ENCODE results near the gene SACM1L. TPM values are rescaled to one million over a fixed set of nuclear protein-coding genes. Genes with fewer than 3 reads are reported as not detected.

Gene SACM1L
- total and polyA plus RNA-seq, 2 of the 4 experiments (the other 2 are of a cell fraction) = 19.0 to 40.9 TPM

DNA sequence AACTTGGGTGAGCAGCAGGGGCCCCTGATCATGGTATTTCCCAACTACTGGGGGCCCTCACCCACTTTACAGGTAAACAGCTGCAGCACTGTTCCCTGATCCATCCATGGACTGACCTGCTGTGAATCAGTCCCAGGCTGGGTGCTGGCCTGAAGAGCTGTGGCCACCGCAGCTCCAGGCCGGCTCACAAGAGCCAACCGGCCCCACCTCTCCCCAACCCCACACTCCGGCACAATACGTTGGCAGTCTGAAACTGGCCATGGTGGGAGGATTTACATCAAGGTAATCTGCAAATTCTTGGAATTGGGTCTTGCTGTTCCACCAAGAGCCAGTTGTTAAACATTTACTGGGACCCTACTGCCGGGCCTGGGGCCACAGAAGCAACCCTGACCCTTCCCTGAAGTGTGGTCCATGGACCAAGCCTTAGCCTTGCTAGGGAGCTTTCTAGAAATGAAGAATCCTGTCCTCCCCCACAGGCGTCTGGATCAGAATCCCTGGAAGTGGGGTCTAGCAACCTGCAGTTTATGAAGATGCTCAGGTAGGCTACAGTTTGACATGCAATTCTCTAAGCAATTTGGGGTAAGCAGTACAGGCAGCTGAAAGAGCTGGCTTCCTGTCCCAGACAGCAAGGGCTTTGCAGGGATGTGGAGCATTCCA, 103.4 kb downstream of the SACM1L start:
- ATAC-seq (ENCODE audit: low read depth) (no peak), DNase-seq (no peak)
- Histone ChIP-seq H2BK5ac (ENCODE audit: low read depth, low read length, poor library complexity, severe bottlenecking) (no peak overlapping the region), H3K56ac (ENCODE audit: extremely low read depth, insufficient read depth, low read length) (no peak overlapping the region), H2AK9ac (replicated peaks; ENCODE audit: low read depth, low read length, poor library complexity) (no peak overlapping the region), H4K20me1 (ENCODE audit: insufficient read depth, low read length) (no peaks in the 10 kb centered on the region; the same call in none of the 2 replicates), H2AK5ac (ENCODE audit: low read depth, low read length) (no peak overlapping the region), H2BK20ac (ENCODE audit: low read depth, low read length) (no peak overlapping the region), H3K27ac (ENCODE audit: insufficient read depth, low read length) (no peak overlapping the region), H4K8ac (ENCODE audit: low read depth in 2 of 2, low read length in 2 of 2) (no peak overlapping the region), H4K5ac (ENCODE audit: low read depth, low read length) (no peak overlapping the region), H3K4me2 (ENCODE audit: low read depth, low read length) (no peak overlapping the region), H3K9me3 (ENCODE audit: control insufficient read depth, insufficient read depth, low read length) (peaks cover 6% of the 10 kb centered on the region), H2BK15ac (ENCODE audit: low read depth, low read length) (no peak overlapping the region), H3K18ac (ENCODE audit: low read depth, low read length) (no peak overlapping the region), H3K9me1 (ENCODE audit: insufficient read depth, low read length) (peaks cover under 1% of the 10 kb centered on the region; the same call in 1 of the 2 replicates), H4K91ac (ENCODE audit: insufficient read depth, low read depth, low read length) (no peak overlapping the region), H3K27me3 (ENCODE audit: control insufficient read depth, insufficient read depth, low read length) (peaks cover 78% of the 10 kb centered on the region), H3K4me3 (ENCODE audit: insufficient read depth, low read depth, low read length) (no peak overlapping the region), H3K36me3 (ENCODE audit: control insufficient read depth, insufficient read depth, low read length) (no peaks in the 10 kb centered on the region), H2AFZ (replicated peaks; ENCODE audit: low read length, poor library complexity) (no peak overlapping the region), H3K79me1 (ENCODE audit: low read depth in 1 of 2, low read length in 2 of 2) (no peaks in the 10 kb centered on the region), H3K14ac (replicated peaks; ENCODE audit: low read depth, low read length) (no peak overlapping the region), H2BK120ac (ENCODE audit: low read depth, low read length) (no peak overlapping the region), H3K4me1 (ENCODE audit: control insufficient read depth, insufficient read depth, low read length) (peaks cover 5% of the 10 kb centered on the region; the same call in 1 of the 2 replicates), H3K4ac (ENCODE audit: low read depth, low read length) (no peak overlapping the region), H3K9ac (ENCODE audit: low read depth, low read length) (no peak overlapping the region), H3K23ac (ENCODE audit: low read depth, low read length) (no peak overlapping the region)
- intact Hi-C loops (cut with micrococcal nuclease) (no loop called here), dilution Hi-C loops (cut with HindIII; ENCODE audit: low sequenced_read_pairs, unreplicated experiment) (no loop called here), in situ Hi-C loops (cut with MboI; ENCODE audit: low sequenced_read_pairs) (no loop called here)
- WGBS, 2 experiments (ENCODE audit: extremely low coverage in 2 of 2, insufficient read length in 1 of 2) = no CpG with 5 or more reads among the region's 7 CpGs
- ChIA-PET POLR2A (ENCODE audit: unreplicated experiment) (no interaction called here), CTCF (no interaction called here)
- TF ChIP-seq, protein P1, sequence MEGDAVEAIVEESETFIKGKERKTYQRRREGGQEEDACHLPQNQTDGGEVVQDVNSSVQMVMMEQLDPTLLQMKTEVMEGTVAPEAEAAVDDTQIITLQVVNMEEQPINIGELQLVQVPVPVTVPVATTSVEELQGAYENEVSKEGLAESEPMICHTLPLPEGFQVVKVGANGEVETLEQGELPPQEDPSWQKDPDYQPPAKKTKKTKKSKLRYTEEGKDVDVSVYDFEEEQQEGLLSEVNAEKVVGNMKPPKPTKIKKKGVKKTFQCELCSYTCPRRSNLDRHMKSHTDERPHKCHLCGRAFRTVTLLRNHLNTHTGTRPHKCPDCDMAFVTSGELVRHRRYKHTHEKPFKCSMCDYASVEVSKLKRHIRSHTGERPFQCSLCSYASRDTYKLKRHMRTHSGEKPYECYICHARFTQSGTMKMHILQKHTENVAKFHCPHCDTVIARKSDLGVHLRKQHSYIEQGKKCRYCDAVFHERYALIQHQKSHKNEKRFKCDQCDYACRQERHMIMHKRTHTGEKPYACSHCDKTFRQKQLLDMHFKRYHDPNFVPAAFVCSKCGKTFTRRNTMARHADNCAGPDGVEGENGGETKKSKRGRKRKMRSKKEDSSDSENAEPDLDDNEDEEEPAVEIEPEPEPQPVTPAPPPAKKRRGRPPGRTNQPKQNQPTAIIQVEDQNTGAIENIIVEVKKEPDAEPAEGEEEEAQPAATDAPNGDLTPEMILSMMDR (conservative IDR thresholded peaks at IDR 0.05; ENCODE audit: low read depth, low read length) = no peak
- TF ChIP-seq CHD1 (IDR thresholded peaks at IDR 0.05; ENCODE audit: low read depth, low read length) (no peak), RAD21 (IDR thresholded peaks at IDR 0.05; ENCODE audit: low read length) (no peak), POLR2A (IDR thresholded peaks at IDR 0.05; ENCODE audit: low read depth, low read length) (no peak), CEBPB (IDR thresholded peaks at IDR 0.05; ENCODE audit: low read depth, low read length) (no peak), FOS (IDR thresholded peaks at IDR 0.05; ENCODE audit: low read depth, low read length) (no peak), MAZ (IDR thresholded peaks at IDR 0.05; ENCODE audit: borderline replicate concordance, low read depth, low read length) (no peak), BHLHE40 (IDR thresholded peaks at IDR 0.05; ENCODE audit: low read depth, low read length) (no peak), RCOR1 (IDR thresholded peaks at IDR 0.05; ENCODE audit: insufficient replicate concordance, low read length) (no peak)
- TF ChIP-seq, protein P2, sequence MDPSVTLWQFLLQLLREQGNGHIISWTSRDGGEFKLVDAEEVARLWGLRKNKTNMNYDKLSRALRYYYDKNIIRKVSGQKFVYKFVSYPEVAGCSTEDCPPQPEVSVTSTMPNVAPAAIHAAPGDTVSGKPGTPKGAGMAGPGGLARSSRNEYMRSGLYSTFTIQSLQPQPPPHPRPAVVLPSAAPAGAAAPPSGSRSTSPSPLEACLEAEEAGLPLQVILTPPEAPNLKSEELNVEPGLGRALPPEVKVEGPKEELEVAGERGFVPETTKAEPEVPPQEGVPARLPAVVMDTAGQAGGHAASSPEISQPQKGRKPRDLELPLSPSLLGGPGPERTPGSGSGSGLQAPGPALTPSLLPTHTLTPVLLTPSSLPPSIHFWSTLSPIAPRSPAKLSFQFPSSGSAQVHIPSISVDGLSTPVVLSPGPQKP (IDR thresholded peaks at IDR 0.05; ENCODE audit: borderline replicate concordance, low read depth, low read length) = no peak
- BruUV-seq (replicated peaks) = no TSS peak

All from IMR-90 (cell line).